Measurements from ENCODE around the gene CYP2A6. TPM values are rescaled to one million over a fixed set of nuclear protein-coding genes. Genes with fewer than 3 reads are reported as not detected.
"Not testable (repeated sequence)": the region's sequence is repeated elsewhere in the genome, so short reads cannot be mapped to it uniquely, and the experiment has no call there.

CYP2A6 gene
- total and polyA plus RNA-seq, 2 experiments from 2014 or later, result 0.39 TPM; not detected in 1

- Histone ChIP-seq H3K4me2 (no peak overlapping the region), H3K4me1 (ENCODE audit: insufficient read depth) (no peaks in the 10 kb centered on the region), H3F3A (replicated peaks; ENCODE audit: low read depth) (no peaks in the 10 kb centered on the region), H3K27ac (ENCODE audit: low read depth) (no peak overlapping the region), H3K4me3 (no peak overlapping the region), H3K9me2 (ENCODE audit: insufficient read depth) (no peaks in the 10 kb centered on the region), H3K27me3 (ENCODE audit: insufficient read depth) (no peaks in the 10 kb centered on the region), H4K20me1 (replicated peaks; ENCODE audit: insufficient read depth) (no peaks in the 10 kb centered on the region), H2AFZ (no peak overlapping the region), H3K36me3 (ENCODE audit: insufficient read depth) (no peaks in the 10 kb centered on the region), H3K79me2 (replicated peaks; ENCODE audit: insufficient read depth) (no peaks in the 10 kb centered on the region)
- Mint-ChIP-seq H3K4me3 (no peak overlapping the region), H3K27me3 (ENCODE audit: insufficient read depth, low read depth, poor library complexity) (peaks cover 2% of the 10 kb centered on the region), H3K4me1 (no peaks in the 10 kb centered on the region; the same call in 2 of the 3 replicates), H3K9me3 (no peaks in the 10 kb centered on the region; the same call in 1 of the 3 replicates), H3K27ac (no peak overlapping the region), H3K36me3 (ENCODE audit: low read depth) (no peaks in the 10 kb centered on the region)
- TF ChIP-seq EZH2phosphoT487 (IDR thresholded peaks at IDR 0.05; ENCODE audit: unreplicated experiment), result no peak
- no peak for TF ChIP-seq STAT1 (IDR thresholded peaks at IDR 0.05; ENCODE audit: unreplicated experiment)
- no peak for TF ChIP-seq NANOG (IDR thresholded peaks at IDR 0.05; ENCODE audit: borderline replicate concordance)
- TF ChIP-seq ZNF331 (CRISPR knock-in tag; IDR thresholded peaks at IDR 0.05; ENCODE audit: low read depth), result no peak
- TF ChIP-seq ZNF462 (CRISPR knock-in tag; IDR thresholded peaks at IDR 0.05), result no peak
- TF ChIP-seq REST (IDR thresholded peaks at IDR 0.05; ENCODE audit: unreplicated experiment), result no peak
- ATAC-seq (no peak), DNase-seq (ENCODE audit: low spot score) (no peak)
Observed at GRCh38 chr19:40836754-40837429, 13.4 kb downstream of the CYP2A6 start.

- not testable (repeated sequence) for H3K36me3 Mint-ChIP-seq (ENCODE audit: low read depth); H3K36me3 ChIP-seq (ENCODE audit: insufficient read depth)
Observed at GRCh38 chr19:40833728-40834533, 16.3 kb downstream of the CYP2A6 start.

GRCh38 chr19:40832431-40832790, 17.8 kb downstream of the CYP2A6 start:
- DNase-seq (ENCODE audit: low spot score); H4K20me1 ChIP-seq (replicated peaks; ENCODE audit: insufficient read depth); H3F3A ChIP-seq (replicated peaks; ENCODE audit: low read depth); H3K9me2 ChIP-seq (ENCODE audit: insufficient read depth); H3K4me3 ChIP-seq; H3K36me3 ChIP-seq (ENCODE audit: insufficient read depth); H3K4me2 ChIP-seq; H3K27ac Mint-ChIP-seq; H3K36me3 Mint-ChIP-seq (ENCODE audit: low read depth); ATAC-seq; H3K4me1 Mint-ChIP-seq; H3K27me3 ChIP-seq (ENCODE audit: insufficient read depth); H3K4me3 Mint-ChIP-seq; H3K9me3 Mint-ChIP-seq; H3K4me1 ChIP-seq (ENCODE audit: insufficient read depth); H3K27me3 Mint-ChIP-seq (ENCODE audit: insufficient read depth, low read depth, poor library complexity); H3K27ac ChIP-seq (ENCODE audit: low read depth); H2AFZ ChIP-seq; H3K79me2 ChIP-seq (replicated peaks; ENCODE audit: insufficient read depth): not testable (repeated sequence)

More at GRCh38 chr19:40833728-40834533, 16.3 kb downstream of the CYP2A6 start:
- H3K4me2 ChIP-seq; H3F3A ChIP-seq (replicated peaks; ENCODE audit: low read depth); H4K20me1 ChIP-seq (replicated peaks; ENCODE audit: insufficient read depth); H3K27ac ChIP-seq (ENCODE audit: low read depth); H3K79me2 ChIP-seq (replicated peaks; ENCODE audit: insufficient read depth); H3K4me3 ChIP-seq; H2AFZ ChIP-seq; H3K9me3 Mint-ChIP-seq; H3K4me1 ChIP-seq (ENCODE audit: insufficient read depth); H3K4me3 Mint-ChIP-seq; H3K27me3 ChIP-seq (ENCODE audit: insufficient read depth); H3K4me1 Mint-ChIP-seq; DNase-seq (ENCODE audit: low spot score); H3K9me2 ChIP-seq (ENCODE audit: insufficient read depth); H3K27me3 Mint-ChIP-seq (ENCODE audit: insufficient read depth, low read depth, poor library complexity); H3K27ac Mint-ChIP-seq; ATAC-seq: not testable (repeated sequence)

Measured in GM23338 (cell line).